ENCODE results near the gene TRIP10. TPM values are rescaled to one million over a fixed set of nuclear protein-coding genes. Genes with fewer than 3 reads are reported as not detected.

Gene TRIP10
- total RNA-seq, 4 donors from 2014 or later, result 94.1 to 129 (median 104) TPM

GRCh38 chr19:6732803-6733337, 6.6 kb upstream of the TRIP10 start:
- H3K27me3 ChIP-seq, result no peaks in the 10 kb centered on the region
- TF ChIP-seq POLR2AphosphoS5 (IDR thresholded peaks at IDR 0.05) (no peak), EP300 (IDR thresholded peaks at IDR 0.05) (no peak), POLR2A (IDR thresholded peaks at IDR 0.05) (no peak), CTCF (IDR thresholded peaks at IDR 0.05) (no peak)
- no peak overlapping the region for H3K4me3 ChIP-seq
- no peaks in the 10 kb centered on the region for H3K9me3 ChIP-seq
- ATAC-seq, result no peak
- H3K27ac ChIP-seq, result no peak overlapping the region
- H3K4me1 ChIP-seq, result peaks cover 0 to 29% (median 11%) of the 10 kb centered on the region in 3 donors
- 92% methylated on average over 14 of the region's 21 CpGs; no CpG with 5 or more reads in 1 of the 2 donors for WGBS, 2 donors (ENCODE audit: low coverage in 1 of 2)
- H3K36me3 ChIP-seq, result peaks cover 0 to 49% of the 10 kb centered on the region in 2 donors

GRCh38 chr19:6733338-6734095, 6.0 kb upstream of the TRIP10 start:
- TF ChIP-seq EP300 (IDR thresholded peaks at IDR 0.05) (no peak), CTCF (IDR thresholded peaks at IDR 0.05) (peak in 2 of 4 experiments; percentile 15 to 49)
- H3K27ac ChIP-seq, result peak overlapping the region in 1 of 4 donors; percentile 4
- no peak overlapping the region for H3K4me3 ChIP-seq
- no peaks in the 10 kb centered on the region for H3K9me3 ChIP-seq
- peaks cover 0 to 49% of the 10 kb centered on the region in 2 donors for H3K36me3 ChIP-seq
- no peaks in the 10 kb centered on the region for H3K27me3 ChIP-seq
- ATAC-seq, result no peak
- WGBS, 2 donors (ENCODE audit: low coverage in 1 of 2), result 100% methylated on average over 1 of the region's 29 CpGs; no CpG with 5 or more reads in 1 of the 2 donors
- peaks cover 0 to 36% (median 17%) of the 10 kb centered on the region in 3 donors for H3K4me1 ChIP-seq

GRCh38 chr19:6734096-6734696, 5.3 kb upstream of the TRIP10 start:
- Histone ChIP-seq H3K27ac (peak overlapping the region in 1 of 4 donors; percentile 4), H3K4me1 (peaks cover 0 to 42% (median 24%) of the 10 kb centered on the region in 3 donors), H3K27me3 (no peaks in the 10 kb centered on the region), H3K4me3 (no peak overlapping the region), H3K9me3 (no peaks in the 10 kb centered on the region), H3K36me3 (peaks cover 0 to 49% of the 10 kb centered on the region in 2 donors)
- ATAC-seq, result no peak
- TF ChIP-seq POLR2AphosphoS5 (IDR thresholded peaks at IDR 0.05) (no peak), EP300 (IDR thresholded peaks at IDR 0.05) (no peak), CTCF (IDR thresholded peaks at IDR 0.05) (no peak), POLR2A (IDR thresholded peaks at IDR 0.05) (no peak)
- WGBS, 2 donors (ENCODE audit: low coverage in 1 of 2), result 65 to 100% methylated on average over 1 to 6 of the region's 20 CpGs

GRCh38 chr19:6735181-6735911, 4.1 kb upstream of the TRIP10 start:
- Histone ChIP-seq H3K4me1 (peaks cover 0 to 44% (median 24%) of the 10 kb centered on the region in 3 donors), H3K4me3 (peak overlapping the region in 1 of 2 donors; percentile 81), H3K27ac (peak overlapping the region in 3 of 4 donors; percentile 93 to 98 (median 98)), H3K27me3 (no peaks in the 10 kb centered on the region), H3K9me3 (no peaks in the 10 kb centered on the region), H3K36me3 (peaks cover 0 to 40% of the 10 kb centered on the region in 2 donors)
- 70 to 71% methylated on average over 4 to 6 of the region's 15 CpGs for WGBS, 2 donors (ENCODE audit: low coverage in 1 of 2)
- TF ChIP-seq POLR2AphosphoS5 (IDR thresholded peaks at IDR 0.05), result no peak
- no peak for TF ChIP-seq CTCF (IDR thresholded peaks at IDR 0.05)
- TF ChIP-seq POLR2A (IDR thresholded peaks at IDR 0.05), result no peak
- TF ChIP-seq EP300 (IDR thresholded peaks at IDR 0.05), result no peak
- ATAC-seq, result no peak

Measured in gastroesophageal sphincter (tissue), 4 donors.